HepG2 (cell line): ENCODE measurements around the gene CSDE1. TPM values are rescaled to one million over a fixed set of nuclear protein-coding genes. Genes with fewer than 3 reads are reported as not detected.

Source experiments
- BATF2 ChIP-seq: sonication (generic); formaldehyde crosslinking; IDR thresholded peaks from 2 replicates; pipeline ENCODE4 v1.8.0; 2022; ENCODE audit warnings: mild to moderate bottlenecking, missing genetic modification reagents, moderate library complexity
- BCLAF1 ChIP-seq: fragments of 450-650 bp; IDR thresholded peaks from 2 replicates; pipeline ENCODE4 v1.6.1; 2017; ENCODE audit warnings: mild to moderate bottlenecking
- ERF ChIP-seq: IDR thresholded peaks from 2 replicates; pipeline ENCODE4 v1.6.1; 2018; ENCODE audit warnings: missing biosample characterization, missing genetic modification reagents
- KLF16 ChIP-seq, 2 experiments: sonication (generic) in 1 of 2; formaldehyde crosslinking in 1 of 2; IDR thresholded peaks; 2 replicates each; pipeline versions ENCODE4 v1.6.1 to v1.8.0; 2016 to 2023; ENCODE audit warnings: missing genetic modification reagents in 2 of 2, missing compliant biosample characterization in 1 of 2
- KLF6 ChIP-seq: IDR thresholded peaks from 2 replicates; pipeline ENCODE4 v1.8.0; 2016; ENCODE audit warnings: missing biosample characterization, missing genetic modification reagents
- PITX1 ChIP-seq: sonication (generic); formaldehyde crosslinking; IDR thresholded peaks from 2 replicates; pipeline ENCODE4 v1.5.1; 2020; ENCODE audit warnings: mild to moderate bottlenecking, missing genetic modification reagents
- REL ChIP-seq: sonication (generic); formaldehyde crosslinking; conservative IDR thresholded peaks from 2 replicates; pipeline ENCODE4 v1.8.0; 2022; ENCODE audit warnings: mild to moderate bottlenecking, missing genetic modification reagents, moderate library complexity
- SOX5 ChIP-seq: IDR thresholded peaks from 2 replicates; pipeline ENCODE4 v1.6.1; 2016; ENCODE audit warnings: borderline replicate concordance
- SOX6 ChIP-seq, 2 experiments: fragments of 450-650 bp in 1 of 2; sonication (generic) in 1 of 2; formaldehyde crosslinking in 1 of 2; IDR thresholded peaks; 2 replicates each; pipeline versions ENCODE4 v1.4.0 to v1.6.1; 2017 to 2020; ENCODE audit warnings: antibody characterized with exemption in 1 of 2, mild to moderate bottlenecking in 1 of 2, missing genetic modification reagents in 1 of 2
- SP5 ChIP-seq: IDR thresholded peaks from 2 replicates; pipeline ENCODE4 v1.6.1; 2016; ENCODE audit warnings: low read depth, borderline replicate concordance
- TFE3 ChIP-seq: IDR thresholded peaks from 2 replicates; pipeline ENCODE4 v1.6.1; 2016
- THAP9 ChIP-seq: sonication (generic); formaldehyde crosslinking; IDR thresholded peaks from 2 replicates; pipeline ENCODE4; 2020; ENCODE audit warnings: missing genetic modification reagents, mild to moderate bottlenecking, borderline replicate concordance
- ZNF558 ChIP-seq: sonication (generic); formaldehyde crosslinking; IDR thresholded peaks from 2 replicates; pipeline ENCODE4 v1.9.0; 2022; ENCODE audit warnings: mild to moderate bottlenecking, missing genetic modification reagents, borderline replicate concordance
- polyA plus RNA-seq, 8 experiments: library from polyadenylated mRNA; depleted of rRNA in 3 of 8; stranded (reverse) in 7 of 8; unstranded in 1 of 8; fragments of >200 nt; fragmentation: Illumina TruSeq in 4 of 8; extraction: Trizol in 4 of 8; gene quantifications; 2 replicates each; pipeline versions ENCODE4 v1.2.1 to v1.2.3, GENCODE V29; 2011 to 2016; ENCODE audit warnings: low read depth in 4 of 8, missing spikeins in 1 of 8, mixed read lengths in 1 of 8; ENCODE audit not compliant: insufficient read depth in 1 of 8
- total RNA-seq, 5 experiments: library from RNA; depleted of rRNA; stranded (reverse); fragments of >200 nt; fragmentation: Illumina TruSeq; extraction: Trizol; gene quantifications; 2 replicates each; pipeline ENCODE4 v1.2.3, GENCODE V29; 2016; ENCODE audit warnings: low read depth in 1 of 5
- TF ChIP-seq, protein P1 (sequence below): IDR thresholded peaks from 2 replicates; pipeline ENCODE4 v1.6.1; 2018; ENCODE audit warnings: missing genetic modification reagents

CSDE1 gene
- total and polyA plus RNA-seq, 2 of the 13 experiments (the other 11 are each of a cell fraction or from before 2014, with no cell fraction given), result 150 to 313 TPM

DNA sequence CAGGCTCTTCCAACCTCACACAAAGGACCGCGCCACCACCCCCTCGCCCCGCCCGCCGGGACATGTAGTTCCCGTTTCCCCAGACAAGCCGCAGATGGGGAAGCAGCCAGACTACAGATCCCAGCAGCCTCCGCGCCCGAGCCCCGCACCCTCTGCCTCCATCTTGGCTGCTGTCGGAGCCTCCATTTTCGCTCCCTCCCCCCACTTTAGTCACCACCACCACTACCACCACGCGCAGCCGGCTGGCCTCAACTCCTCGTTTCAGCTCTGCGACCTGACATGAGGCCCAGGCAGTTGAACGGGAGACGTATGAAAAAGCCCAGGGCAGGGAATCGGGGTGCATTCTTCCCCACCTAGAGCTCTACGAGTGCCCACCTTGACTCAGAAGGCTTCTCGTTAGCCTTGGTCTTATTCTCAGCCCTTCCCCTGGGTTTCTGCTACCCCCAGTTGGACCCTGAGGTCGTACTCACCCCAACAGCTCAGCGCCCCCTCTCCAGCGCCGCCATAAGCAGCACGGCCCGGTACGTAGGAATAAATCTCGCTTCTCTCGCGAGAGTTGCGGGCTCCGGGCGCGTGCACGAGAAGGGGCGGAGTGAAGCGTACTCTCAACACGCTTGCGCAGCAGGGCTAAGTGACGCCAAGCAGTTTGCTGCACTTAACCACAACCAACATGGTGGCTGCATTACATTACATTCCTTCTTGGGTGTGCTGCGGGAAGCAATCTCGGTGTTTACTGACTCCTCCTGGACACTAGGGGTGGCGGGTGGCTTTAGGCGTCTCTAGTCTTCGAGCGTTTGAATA is at the start of gene CSDE1 (continued):
- TF ChIP-seq TFE3 (CRISPR knock-in tag) (0 out of 2 replicates have a peak, but pooled peaks have one; percentile 37), THAP9 (CRISPR knock-in tag) (peak; percentile 95), ERF (CRISPR knock-in tag) (no peak), BATF2 (CRISPR knock-in tag) (peak; percentile 77), SP5 (CRISPR knock-in tag) (peak; percentile 44; the same call in 1 of the 2 replicates), REL (CRISPR knock-in tag) (0 out of 2 replicates have a peak, but pooled peaks have one; percentile 58), SOX6 (IDR thresholded peaks at IDR 0.05) (no peak), SOX6 (CRISPR knock-in tag; IDR thresholded peaks at IDR 0.05) (peak; percentile 64), KLF16 (CRISPR knock-in tag; IDR thresholded peaks at IDR 0.05) (no peak; a peak in 2 of 4 replicates), BCLAF1 (no peak), SOX5 (peak; percentile 39), KLF6 (CRISPR knock-in tag) (peak; percentile 64), PITX1 (CRISPR knock-in tag) (peak; percentile 50; the same call in 1 of the 2 replicates), ZNF558 (CRISPR knock-in tag) (no peak)
- TF ChIP-seq, protein P1, sequence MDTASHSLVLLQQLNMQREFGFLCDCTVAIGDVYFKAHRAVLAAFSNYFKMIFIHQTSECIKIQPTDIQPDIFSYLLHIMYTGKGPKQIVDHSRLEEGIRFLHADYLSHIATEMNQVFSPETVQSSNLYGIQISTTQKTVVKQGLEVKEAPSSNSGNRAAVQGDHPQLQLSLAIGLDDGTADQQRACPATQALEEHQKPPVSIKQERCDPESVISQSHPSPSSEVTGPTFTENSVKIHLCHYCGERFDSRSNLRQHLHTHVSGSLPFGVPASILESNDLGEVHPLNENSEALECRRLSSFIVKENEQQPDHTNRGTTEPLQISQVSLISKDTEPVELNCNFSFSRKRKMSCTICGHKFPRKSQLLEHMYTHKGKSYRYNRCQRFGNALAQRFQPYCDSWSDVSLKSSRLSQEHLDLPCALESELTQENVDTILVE (CRISPR knock-in tag), result peak; percentile 45; the same call in 1 of the 2 replicates
